ENCODE results near the gene BDH1.

The BDH1 gene

GRCh38 chr3:197496746-197497125, 59.0 kb downstream of the BDH1 start:
- H3K4me1 ChIP-seq = peaks cover 0 to 12% (median 0%) of the 10 kb centered on the region in 4 donors
- no peak overlapping the region for H3K4me3 ChIP-seq
- H3K9me3 ChIP-seq = no peaks in the 10 kb centered on the region
- TF ChIP-seq, protein P1, sequence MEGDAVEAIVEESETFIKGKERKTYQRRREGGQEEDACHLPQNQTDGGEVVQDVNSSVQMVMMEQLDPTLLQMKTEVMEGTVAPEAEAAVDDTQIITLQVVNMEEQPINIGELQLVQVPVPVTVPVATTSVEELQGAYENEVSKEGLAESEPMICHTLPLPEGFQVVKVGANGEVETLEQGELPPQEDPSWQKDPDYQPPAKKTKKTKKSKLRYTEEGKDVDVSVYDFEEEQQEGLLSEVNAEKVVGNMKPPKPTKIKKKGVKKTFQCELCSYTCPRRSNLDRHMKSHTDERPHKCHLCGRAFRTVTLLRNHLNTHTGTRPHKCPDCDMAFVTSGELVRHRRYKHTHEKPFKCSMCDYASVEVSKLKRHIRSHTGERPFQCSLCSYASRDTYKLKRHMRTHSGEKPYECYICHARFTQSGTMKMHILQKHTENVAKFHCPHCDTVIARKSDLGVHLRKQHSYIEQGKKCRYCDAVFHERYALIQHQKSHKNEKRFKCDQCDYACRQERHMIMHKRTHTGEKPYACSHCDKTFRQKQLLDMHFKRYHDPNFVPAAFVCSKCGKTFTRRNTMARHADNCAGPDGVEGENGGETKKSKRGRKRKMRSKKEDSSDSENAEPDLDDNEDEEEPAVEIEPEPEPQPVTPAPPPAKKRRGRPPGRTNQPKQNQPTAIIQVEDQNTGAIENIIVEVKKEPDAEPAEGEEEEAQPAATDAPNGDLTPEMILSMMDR (IDR thresholded peaks at IDR 0.05) = no peak
- intact Hi-C loops (cut with DNase I; ENCODE audit: low total_unique reads) = no loop called here
- no peak for DNase-seq
- H3K36me3 ChIP-seq = no peaks in the 10 kb centered on the region
- H3K27me3 ChIP-seq = no peaks in the 10 kb centered on the region
- H3K27ac ChIP-seq = no peak overlapping the region

DNA sequence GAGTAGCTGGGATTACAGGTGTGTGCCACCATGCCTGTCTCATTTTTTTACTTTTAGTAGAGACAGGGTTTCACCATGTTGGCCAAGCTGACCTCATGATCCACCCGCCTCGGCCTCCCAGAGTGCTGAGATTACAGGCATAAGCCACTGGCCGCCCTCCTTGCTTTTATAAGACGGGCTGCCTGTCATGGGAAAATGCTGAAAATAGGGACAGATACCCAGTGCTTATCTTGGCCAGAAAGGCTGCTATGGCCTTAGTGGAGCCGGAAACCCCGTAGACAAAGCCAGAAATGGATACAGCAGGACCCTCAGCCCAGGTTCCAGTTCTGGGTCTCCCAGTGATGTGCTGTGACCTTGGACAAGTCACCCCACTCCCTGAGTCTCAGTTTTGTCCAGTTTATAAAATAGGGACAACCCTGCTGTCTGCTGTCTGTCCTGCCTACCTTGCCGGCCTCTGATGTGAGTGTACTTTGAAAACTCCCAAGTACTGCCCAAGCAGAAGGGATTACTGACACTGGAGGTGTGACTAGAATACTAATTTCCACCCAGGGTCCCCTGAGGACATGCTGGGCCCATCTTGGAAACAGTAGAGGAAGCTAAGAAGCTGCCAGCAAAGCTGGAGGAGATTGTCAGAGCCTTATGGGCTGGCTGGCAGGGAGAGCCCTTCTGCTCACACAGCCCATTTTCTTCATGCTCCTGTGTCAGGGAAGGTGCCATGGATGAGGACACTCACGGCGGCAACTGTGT, 59.6 kb downstream of the BDH1 start:
- TF ChIP-seq, protein P1 (IDR thresholded peaks at IDR 0.05) = no peak
- peaks cover 0 to 12% (median 0%) of the 10 kb centered on the region in 4 donors for H3K4me1 ChIP-seq
- no peaks in the 10 kb centered on the region for H3K36me3 ChIP-seq
- intact Hi-C loops (cut with DNase I; ENCODE audit: low total_unique reads) = no loop called here
- H3K4me3 ChIP-seq = no peak overlapping the region
- H3K27me3 ChIP-seq = no peaks in the 10 kb centered on the region
- H3K9me3 ChIP-seq = no peaks in the 10 kb centered on the region
- no peak for DNase-seq
- H3K27ac ChIP-seq = no peak overlapping the region

DNA sequence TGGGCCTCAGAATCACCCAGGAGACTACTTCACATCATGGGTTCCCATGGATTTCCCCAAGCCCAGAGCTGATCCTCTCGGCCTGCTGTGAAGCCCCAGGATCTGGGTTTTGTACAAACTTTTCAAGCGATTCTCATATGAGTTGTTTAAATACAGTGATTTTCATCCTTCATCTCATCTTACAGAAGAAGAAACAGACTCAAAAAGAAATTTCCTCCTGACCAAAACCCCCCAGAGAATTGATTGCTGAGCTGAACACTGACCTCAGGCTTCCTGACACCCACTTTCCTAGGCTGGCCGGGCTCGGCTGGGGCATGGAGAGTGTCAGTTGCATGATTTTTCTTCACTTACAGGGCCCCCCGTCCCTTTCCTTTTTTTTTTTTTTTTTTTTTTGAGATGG, 60.3 kb downstream of the BDH1 start:
- Histone ChIP-seq H3K27ac (no peak overlapping the region), H3K4me1 (peaks cover 0 to 12% (median 0%) of the 10 kb centered on the region in 4 donors), H3K36me3 (no peaks in the 10 kb centered on the region), H3K9me3 (no peaks in the 10 kb centered on the region), H3K4me3 (no peak overlapping the region), H3K27me3 (no peaks in the 10 kb centered on the region)
- intact Hi-C loops (cut with DNase I; ENCODE audit: low total_unique reads) = no loop called here
- DNase-seq = no peak
- TF ChIP-seq, protein P1 (IDR thresholded peaks at IDR 0.05) = no peak

- no peaks in the 10 kb centered on the region for H3K36me3 ChIP-seq
- no peak for DNase-seq
- intact Hi-C loops (cut with DNase I; ENCODE audit: low total_unique reads) = no loop called here
- no peaks in the 10 kb centered on the region for H3K27me3 ChIP-seq
- H3K4me1 ChIP-seq = peaks cover 0 to 12% (median 0%) of the 10 kb centered on the region in 4 donors
- H3K4me3 ChIP-seq = no peak overlapping the region
- H3K27ac ChIP-seq = no peak overlapping the region
- H3K9me3 ChIP-seq = no peaks in the 10 kb centered on the region
- TF ChIP-seq, protein P1 (IDR thresholded peaks at IDR 0.05) = no peak
These were observed 60.7 kb downstream of the BDH1 start for GRCh38 chr3:197495059-197495455.

DNA sequence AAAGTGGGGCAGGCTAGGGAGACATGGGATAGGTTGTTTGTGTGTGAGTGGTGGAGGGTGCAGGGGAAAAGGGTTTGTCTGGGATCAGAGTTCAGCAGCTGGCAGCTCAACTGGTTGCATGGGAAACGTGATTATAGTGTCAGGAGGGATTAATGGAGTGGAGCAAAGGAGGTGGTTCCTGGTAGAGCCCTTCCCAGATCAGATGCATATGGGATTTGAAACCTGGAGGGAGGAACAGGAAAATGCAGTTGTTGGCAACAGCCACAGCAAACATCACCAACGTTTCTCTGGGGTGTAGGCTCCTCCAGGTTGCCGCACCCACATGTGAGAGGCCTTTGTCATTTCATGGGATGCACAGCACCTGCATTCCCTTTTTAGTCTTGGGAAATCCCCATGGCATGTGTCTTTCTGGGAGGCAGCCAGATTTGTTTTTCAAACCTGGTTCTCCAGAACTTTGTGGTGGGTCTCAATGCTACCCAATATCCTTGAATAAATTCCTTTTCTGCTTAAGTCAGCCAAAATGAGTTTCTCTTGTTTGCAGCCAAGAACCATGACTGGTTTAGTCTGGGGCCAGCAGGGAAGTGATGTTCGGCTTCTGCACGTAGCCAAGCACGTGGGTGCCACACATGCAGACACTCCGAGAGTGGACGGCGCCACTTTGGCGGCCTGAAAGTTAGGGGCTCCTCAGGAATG, 61.3 kb downstream of the BDH1 start:
- Histone ChIP-seq H3K27ac (no peak overlapping the region), H3K4me1 (peaks cover 0 to 12% (median 0%) of the 10 kb centered on the region in 4 donors), H3K27me3 (no peaks in the 10 kb centered on the region), H3K4me3 (no peak overlapping the region), H3K9me3 (no peaks in the 10 kb centered on the region), H3K36me3 (no peaks in the 10 kb centered on the region)
- TF ChIP-seq, protein P1 (IDR thresholded peaks at IDR 0.05) = no peak
- no peak for DNase-seq
- intact Hi-C loops (cut with DNase I; ENCODE audit: low total_unique reads) = no loop called here
